GM23338 (cell line): ENCODE results near the gene RBM38.

ENCODE experiments used
- EZH2 ChIP-seq: fragments of 200-600 bp; sonication (generic); IDR thresholded peaks from one replicate; pipeline ENCODE4 v1.8.0; 2017; ENCODE audit warnings: antibody characterized with exemption, mild to moderate bottlenecking, low read depth; ENCODE audit not compliant: unreplicated experiment
- JUNB ChIP-seq: IDR thresholded peaks from one replicate; pipeline ENCODE4 v1.6.1; 2016; ENCODE audit warnings: antibody characterized with exemption; ENCODE audit not compliant: unreplicated experiment
- POLR2AphosphoS5 ChIP-seq: IDR thresholded peaks from 2 replicates; pipeline ENCODE4 v1.6.1; 2016; ENCODE audit warnings: antibody characterized with exemption, low read depth
- TF ChIP-seq, protein P1 (sequence below), 2 experiments: fragments of 200-600 bp in 1 of 2; sonication (generic) in 1 of 2; conservative IDR thresholded peaks; 2 replicates each; pipeline versions ENCODE4 v1.5.1 to v1.6.1; 2016 to 2017; ENCODE audit warnings: antibody characterized with exemption in 2 of 2, low read depth in 2 of 2, mild to moderate bottlenecking in 2 of 2, moderate library complexity in 1 of 2
- TF ChIP-seq, protein P2 (sequence below): IDR thresholded peaks from one replicate; pipeline ENCODE4 v1.6.1; 2018; ENCODE audit warnings: antibody characterized with exemption; ENCODE audit not compliant: unreplicated experiment

DNA sequence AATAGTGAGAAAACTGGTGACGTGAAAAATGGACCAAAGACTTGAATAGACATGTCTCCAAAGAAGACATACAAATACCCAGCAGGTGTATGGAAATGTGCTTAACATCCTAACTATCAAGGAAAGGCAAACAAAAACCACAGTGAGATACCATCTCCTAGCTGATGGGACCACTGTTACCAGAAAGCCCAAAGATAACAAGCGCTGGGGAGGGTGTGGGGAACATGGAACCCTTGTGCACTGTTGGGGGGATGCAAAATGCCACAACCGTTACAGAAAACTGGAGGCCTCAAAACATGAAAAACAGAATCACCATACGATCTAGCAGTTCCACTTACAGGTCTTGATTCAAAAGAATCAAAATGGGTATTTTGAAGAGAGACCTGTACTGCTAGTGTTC lies 19.8 kb upstream of the RBM38 start:
- TF ChIP-seq JUNB (no peak), POLR2AphosphoS5 (no peak), EZH2 (no peak)
- TF ChIP-seq, protein P1, sequence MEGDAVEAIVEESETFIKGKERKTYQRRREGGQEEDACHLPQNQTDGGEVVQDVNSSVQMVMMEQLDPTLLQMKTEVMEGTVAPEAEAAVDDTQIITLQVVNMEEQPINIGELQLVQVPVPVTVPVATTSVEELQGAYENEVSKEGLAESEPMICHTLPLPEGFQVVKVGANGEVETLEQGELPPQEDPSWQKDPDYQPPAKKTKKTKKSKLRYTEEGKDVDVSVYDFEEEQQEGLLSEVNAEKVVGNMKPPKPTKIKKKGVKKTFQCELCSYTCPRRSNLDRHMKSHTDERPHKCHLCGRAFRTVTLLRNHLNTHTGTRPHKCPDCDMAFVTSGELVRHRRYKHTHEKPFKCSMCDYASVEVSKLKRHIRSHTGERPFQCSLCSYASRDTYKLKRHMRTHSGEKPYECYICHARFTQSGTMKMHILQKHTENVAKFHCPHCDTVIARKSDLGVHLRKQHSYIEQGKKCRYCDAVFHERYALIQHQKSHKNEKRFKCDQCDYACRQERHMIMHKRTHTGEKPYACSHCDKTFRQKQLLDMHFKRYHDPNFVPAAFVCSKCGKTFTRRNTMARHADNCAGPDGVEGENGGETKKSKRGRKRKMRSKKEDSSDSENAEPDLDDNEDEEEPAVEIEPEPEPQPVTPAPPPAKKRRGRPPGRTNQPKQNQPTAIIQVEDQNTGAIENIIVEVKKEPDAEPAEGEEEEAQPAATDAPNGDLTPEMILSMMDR (conservative IDR thresholded peaks at IDR 0.05; ENCODE audit: low read depth in 2 of 2) = no peak
- TF ChIP-seq, protein P2, sequence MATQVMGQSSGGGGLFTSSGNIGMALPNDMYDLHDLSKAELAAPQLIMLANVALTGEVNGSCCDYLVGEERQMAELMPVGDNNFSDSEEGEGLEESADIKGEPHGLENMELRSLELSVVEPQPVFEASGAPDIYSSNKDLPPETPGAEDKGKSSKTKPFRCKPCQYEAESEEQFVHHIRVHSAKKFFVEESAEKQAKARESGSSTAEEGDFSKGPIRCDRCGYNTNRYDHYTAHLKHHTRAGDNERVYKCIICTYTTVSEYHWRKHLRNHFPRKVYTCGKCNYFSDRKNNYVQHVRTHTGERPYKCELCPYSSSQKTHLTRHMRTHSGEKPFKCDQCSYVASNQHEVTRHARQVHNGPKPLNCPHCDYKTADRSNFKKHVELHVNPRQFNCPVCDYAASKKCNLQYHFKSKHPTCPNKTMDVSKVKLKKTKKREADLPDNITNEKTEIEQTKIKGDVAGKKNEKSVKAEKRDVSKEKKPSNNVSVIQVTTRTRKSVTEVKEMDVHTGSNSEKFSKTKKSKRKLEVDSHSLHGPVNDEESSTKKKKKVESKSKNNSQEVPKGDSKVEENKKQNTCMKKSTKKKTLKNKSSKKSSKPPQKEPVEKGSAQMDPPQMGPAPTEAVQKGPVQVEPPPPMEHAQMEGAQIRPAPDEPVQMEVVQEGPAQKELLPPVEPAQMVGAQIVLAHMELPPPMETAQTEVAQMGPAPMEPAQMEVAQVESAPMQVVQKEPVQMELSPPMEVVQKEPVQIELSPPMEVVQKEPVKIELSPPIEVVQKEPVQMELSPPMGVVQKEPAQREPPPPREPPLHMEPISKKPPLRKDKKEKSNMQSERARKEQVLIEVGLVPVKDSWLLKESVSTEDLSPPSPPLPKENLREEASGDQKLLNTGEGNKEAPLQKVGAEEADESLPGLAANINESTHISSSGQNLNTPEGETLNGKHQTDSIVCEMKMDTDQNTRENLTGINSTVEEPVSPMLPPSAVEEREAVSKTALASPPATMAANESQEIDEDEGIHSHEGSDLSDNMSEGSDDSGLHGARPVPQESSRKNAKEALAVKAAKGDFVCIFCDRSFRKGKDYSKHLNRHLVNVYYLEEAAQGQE = no peak
